Tibial nerve (tissue), 4 donors: ENCODE measurements around the gene ORC6. TPM values are rescaled to one million over a fixed set of nuclear protein-coding genes. Genes with fewer than 3 reads are reported as not detected.

Source experiments
- DNase-seq, 2 donors: peaks; one replicate each; pipeline ENCODE4 v3.0.0-alpha.2; 2019; ENCODE audit warnings: low spot score in 2 of 2
- H3K27ac ChIP-seq, 4 donors: fragments of 200-600 bp; sonication (generic) in 3 of 4; one replicate each; pipeline ENCODE4 v1.5.1; 2017 to 2019; ENCODE audit warnings: mild to moderate bottlenecking in 1 of 4
- H3K27me3 ChIP-seq, 2 donors: fragments of 200-600 bp; sonication (generic) in 1 of 2; one replicate each; pipeline versions ENCODE4 v1.5.1 to v1.6.0; 2017 to 2019
- H3K36me3 ChIP-seq, 3 donors: fragments of 200-600 bp; sonication (generic); one replicate each; pipeline ENCODE4 v1.5.1; 2018 to 2019
- H3K4me1 ChIP-seq, 4 donors: fragments of 200-600 bp; sonication (generic) in 3 of 4; one replicate each; pipeline ENCODE4 v1.5.1; 2017 to 2019
- H3K4me3 ChIP-seq, 4 donors: fragments of 200-600 bp; sonication (generic) in 3 of 4; one replicate each; pipeline ENCODE4 v1.5.1; 2017 to 2019; ENCODE audit warnings: mild to moderate bottlenecking in 1 of 4, moderate library complexity in 1 of 4
- H3K9me3 ChIP-seq, 4 donors: fragments of 200-600 bp; sonication (generic) in 3 of 4; one replicate each; pipeline ENCODE4 v1.5.1; 2017 to 2019
- CTCF ChIP-seq, 5 experiments: fragments of 200-600 bp in 3 of 5; fragments of 450-650 bp in 2 of 5; sonication (generic) in 3 of 5; IDR thresholded peaks; one replicate each; pipeline ENCODE4 v1.5.1; 2016 to 2019; ENCODE audit warnings: antibody characterized with exemption in 5 of 5, mild to moderate bottlenecking in 3 of 5, moderate library complexity in 2 of 5
- EP300 ChIP-seq, 2 donors: sonication (generic); formaldehyde crosslinking; IDR thresholded peaks; one replicate each; pipeline ENCODE4 v1.6.1; 2017; ENCODE audit warnings: antibody characterized with exemption in 2 of 2, mild to moderate bottlenecking in 1 of 2
- POLR2A ChIP-seq, 2 donors: fragments of 450-650 bp; IDR thresholded peaks; one replicate each; pipeline ENCODE4 v1.6.1; 2017; ENCODE audit warnings: antibody characterized with exemption in 2 of 2, mild to moderate bottlenecking in 2 of 2, moderate library complexity in 2 of 2
- WGBS, 2 donors: methylation state at CpG; one replicate each; pipeline ENCODE4 v1.1.5; 2018; 5-methylcytosine and 5-hydroxymethylcytosine counted together
- total RNA-seq, 4 donors: library from RNA; depleted of rRNA; stranded (reverse); fragments of >200 nt; gene quantifications; one replicate each; pipeline ENCODE4 v1.1.0, GENCODE V29; 2016

Gene ORC6
- total RNA-seq, 4 donors from 2014 or later = 0.42 to 3.6 (median 1.2) TPM

DNA sequence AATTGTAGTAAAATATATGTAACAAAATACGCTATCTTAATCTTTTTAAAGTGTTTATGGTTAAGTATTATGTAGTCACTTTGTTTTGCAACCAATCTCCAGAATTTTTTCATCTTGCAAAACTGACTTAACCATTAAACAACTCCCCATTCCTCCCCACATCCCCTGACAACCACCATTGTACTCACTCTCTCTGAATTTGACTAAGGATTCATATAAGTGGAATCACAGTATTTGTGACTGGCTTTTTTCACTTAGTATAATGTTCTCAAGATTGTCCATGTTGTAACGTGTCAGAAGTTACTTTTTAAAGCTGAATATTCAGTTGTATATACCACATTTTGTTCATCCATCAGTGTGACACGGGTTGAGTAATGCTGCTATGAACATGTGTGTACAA lies 10.6 kb downstream of the ORC6 start:
- H3K27me3 ChIP-seq = no peaks in the 10 kb centered on the region
- 92 to 93% methylated on average over 3 of the region's 3 CpGs for WGBS, 2 donors
- H3K36me3 ChIP-seq = no peaks in the 10 kb centered on the region
- DNase-seq = no peak
- no peaks in the 10 kb centered on the region for H3K9me3 ChIP-seq
- no peaks in the 10 kb centered on the region for H3K4me1 ChIP-seq
- H3K27ac ChIP-seq = no peak overlapping the region
- TF ChIP-seq CTCF (IDR thresholded peaks at IDR 0.05) = no peak
- no peak for TF ChIP-seq EP300 (IDR thresholded peaks at IDR 0.05)
- no peak for TF ChIP-seq POLR2A (IDR thresholded peaks at IDR 0.05)
- H3K4me3 ChIP-seq = no peak overlapping the region

- Histone ChIP-seq H3K4me1 (no peaks in the 10 kb centered on the region), H3K27ac (no peak overlapping the region), H3K27me3 (no peaks in the 10 kb centered on the region), H3K36me3 (no peaks in the 10 kb centered on the region), H3K4me3 (no peak overlapping the region), H3K9me3 (no peaks in the 10 kb centered on the region)
- no peak for TF ChIP-seq POLR2A (IDR thresholded peaks at IDR 0.05)
- no peak for TF ChIP-seq CTCF (IDR thresholded peaks at IDR 0.05)
- no peak for TF ChIP-seq EP300 (IDR thresholded peaks at IDR 0.05)
- no peak for DNase-seq
- WGBS, 2 donors = 92 to 93% methylated on average over 4 of the region's 4 CpGs
Observed at GRCh38 chr16:46701615-46702014, 12.2 kb downstream of the ORC6 start.

GRCh38 chr16:46702030-46702429 lies 12.6 kb downstream of the ORC6 start:
- WGBS, 2 donors = 90 to 95% methylated on average over 2 of the region's 2 CpGs
- no peaks in the 10 kb centered on the region for H3K36me3 ChIP-seq

GRCh38 chr16:46706642-46707041 lies 17.2 kb downstream of the ORC6 start:
- no peaks in the 10 kb centered on the region for H3K9me3 ChIP-seq
- no peaks in the 10 kb centered on the region for H3K36me3 ChIP-seq
- no peak for DNase-seq
- 0% methylated on average over 1 of the region's 1 CpG for WGBS, 2 donors
- no peak overlapping the region for H3K4me3 ChIP-seq
- TF ChIP-seq EP300 (IDR thresholded peaks at IDR 0.05) = no peak
- no peak for TF ChIP-seq CTCF (IDR thresholded peaks at IDR 0.05)
- TF ChIP-seq POLR2A (IDR thresholded peaks at IDR 0.05) = no peak
- no peak overlapping the region for H3K27ac ChIP-seq
- no peaks in the 10 kb centered on the region for H3K27me3 ChIP-seq
- no peaks in the 10 kb centered on the region for H3K4me1 ChIP-seq

More at GRCh38 chr16:46702030-46702429, 12.6 kb downstream of the ORC6 start:
- Histone ChIP-seq H3K4me3 (no peak overlapping the region), H3K27ac (no peak overlapping the region), H3K9me3 (no peaks in the 10 kb centered on the region), H3K4me1 (no peaks in the 10 kb centered on the region), H3K27me3 (no peaks in the 10 kb centered on the region)
- TF ChIP-seq CTCF (IDR thresholded peaks at IDR 0.05) (no peak), EP300 (IDR thresholded peaks at IDR 0.05) (no peak), POLR2A (IDR thresholded peaks at IDR 0.05) (no peak)
- no peak for DNase-seq

GRCh38 chr16:46709469-46710005 lies 20.1 kb downstream of the ORC6 start:
- no peaks in the 10 kb centered on the region for H3K27me3 ChIP-seq
- no peaks in the 10 kb centered on the region for H3K36me3 ChIP-seq
- no peaks in the 10 kb centered on the region for H3K4me1 ChIP-seq
- no peaks in the 10 kb centered on the region for H3K9me3 ChIP-seq
- H3K27ac ChIP-seq = no peak overlapping the region
- no peak for DNase-seq
- WGBS, 2 donors = 33 to 35% methylated on average over 3 of the region's 3 CpGs
- TF ChIP-seq POLR2A (IDR thresholded peaks at IDR 0.05) (no peak), EP300 (IDR thresholded peaks at IDR 0.05) (no peak), CTCF (IDR thresholded peaks at IDR 0.05) (no peak)
- H3K4me3 ChIP-seq = no peak overlapping the region
